VCaP (cell line): ENCODE data around the gene SMIM36.

Source experiments
- H3K27ac ChIP-seq: fragments of 450-650 bp; 2 replicates; pipeline ENCODE4 v1.5.1; 2017
- TF ChIP-seq, protein P1 (sequence below): fragments of 450-650 bp; conservative IDR thresholded peaks from 2 replicates; pipeline ENCODE4 v1.5.1; 2017; ENCODE audit warnings: mild to moderate bottlenecking, moderate library complexity

Gene SMIM36

DNA sequence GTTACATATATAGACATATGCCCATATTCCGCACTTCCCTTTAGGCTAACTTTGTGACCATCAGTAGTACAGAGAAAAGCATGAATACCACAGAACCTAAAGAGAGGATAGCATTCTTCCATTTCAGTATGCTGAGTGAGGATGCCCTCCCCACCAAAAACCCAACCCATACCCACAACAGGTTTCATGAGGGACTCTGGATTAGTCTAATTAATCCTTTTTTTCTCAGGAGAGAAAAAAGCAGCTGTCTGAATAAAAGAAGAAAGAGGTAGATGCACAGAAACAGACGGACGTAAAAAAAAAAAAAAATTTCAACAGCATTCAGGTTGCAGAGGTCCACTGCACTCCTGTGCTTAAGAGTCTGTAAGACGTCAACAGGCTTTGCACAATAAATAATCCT, 96.3 kb downstream of the SMIM36 start:
- H3K27ac ChIP-seq = no peak overlapping the region
- TF ChIP-seq, protein P1, sequence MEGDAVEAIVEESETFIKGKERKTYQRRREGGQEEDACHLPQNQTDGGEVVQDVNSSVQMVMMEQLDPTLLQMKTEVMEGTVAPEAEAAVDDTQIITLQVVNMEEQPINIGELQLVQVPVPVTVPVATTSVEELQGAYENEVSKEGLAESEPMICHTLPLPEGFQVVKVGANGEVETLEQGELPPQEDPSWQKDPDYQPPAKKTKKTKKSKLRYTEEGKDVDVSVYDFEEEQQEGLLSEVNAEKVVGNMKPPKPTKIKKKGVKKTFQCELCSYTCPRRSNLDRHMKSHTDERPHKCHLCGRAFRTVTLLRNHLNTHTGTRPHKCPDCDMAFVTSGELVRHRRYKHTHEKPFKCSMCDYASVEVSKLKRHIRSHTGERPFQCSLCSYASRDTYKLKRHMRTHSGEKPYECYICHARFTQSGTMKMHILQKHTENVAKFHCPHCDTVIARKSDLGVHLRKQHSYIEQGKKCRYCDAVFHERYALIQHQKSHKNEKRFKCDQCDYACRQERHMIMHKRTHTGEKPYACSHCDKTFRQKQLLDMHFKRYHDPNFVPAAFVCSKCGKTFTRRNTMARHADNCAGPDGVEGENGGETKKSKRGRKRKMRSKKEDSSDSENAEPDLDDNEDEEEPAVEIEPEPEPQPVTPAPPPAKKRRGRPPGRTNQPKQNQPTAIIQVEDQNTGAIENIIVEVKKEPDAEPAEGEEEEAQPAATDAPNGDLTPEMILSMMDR = no peak

DNA sequence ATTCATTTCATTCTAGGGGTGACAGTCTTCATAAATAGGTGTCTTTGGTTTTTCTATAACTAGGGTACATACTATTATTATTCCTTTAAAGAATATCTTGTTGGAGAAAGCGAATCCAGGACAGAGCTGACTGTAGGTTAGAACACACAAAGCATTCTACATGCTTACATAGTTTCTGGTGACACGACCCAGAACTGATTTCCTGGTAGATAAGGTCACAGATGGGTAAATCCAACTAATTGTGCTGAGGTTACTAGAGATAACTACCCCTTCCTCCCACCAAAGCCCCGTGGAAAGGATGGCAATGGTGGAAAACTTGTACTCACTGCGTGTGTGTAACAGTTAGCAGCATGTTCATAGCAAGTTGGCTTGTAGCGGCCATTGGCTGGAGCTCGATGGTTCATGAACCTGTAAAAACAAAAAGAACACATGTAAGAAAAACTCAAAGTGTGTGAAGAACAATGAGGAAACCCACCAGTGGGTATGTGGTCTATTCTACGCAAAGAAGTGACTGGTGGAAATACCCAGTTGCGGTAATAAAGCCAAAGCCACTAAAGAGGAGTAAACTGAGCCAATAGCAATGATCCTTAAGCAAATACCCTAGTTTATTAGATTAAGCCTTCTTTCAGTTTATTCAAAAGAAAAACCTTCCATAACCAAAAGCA, 97.3 kb downstream of the SMIM36 start:
- no peak overlapping the region for H3K27ac ChIP-seq
- TF ChIP-seq, protein P1 = no peak

DNA sequence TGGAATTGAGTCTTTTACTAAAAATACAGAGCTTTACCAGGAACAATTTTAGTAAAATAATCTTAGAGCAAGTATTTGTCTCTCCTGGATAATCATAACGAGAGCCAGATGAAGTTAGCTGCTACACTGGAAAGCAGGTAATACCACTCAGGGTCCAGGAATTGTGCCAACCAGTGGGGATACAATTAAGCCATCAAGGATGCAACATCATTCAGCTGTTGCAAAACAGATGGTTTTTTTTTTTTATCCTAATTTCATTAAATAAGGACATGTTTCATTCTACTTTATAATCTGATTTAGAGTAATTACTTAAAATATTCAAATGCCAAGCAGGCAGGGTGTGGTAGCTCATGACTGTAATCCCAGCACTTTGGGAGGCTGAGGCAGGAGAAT, 99.8 kb downstream of the SMIM36 start:
- TF ChIP-seq, protein P1 = no peak
- H3K27ac ChIP-seq = no peak overlapping the region

DNA sequence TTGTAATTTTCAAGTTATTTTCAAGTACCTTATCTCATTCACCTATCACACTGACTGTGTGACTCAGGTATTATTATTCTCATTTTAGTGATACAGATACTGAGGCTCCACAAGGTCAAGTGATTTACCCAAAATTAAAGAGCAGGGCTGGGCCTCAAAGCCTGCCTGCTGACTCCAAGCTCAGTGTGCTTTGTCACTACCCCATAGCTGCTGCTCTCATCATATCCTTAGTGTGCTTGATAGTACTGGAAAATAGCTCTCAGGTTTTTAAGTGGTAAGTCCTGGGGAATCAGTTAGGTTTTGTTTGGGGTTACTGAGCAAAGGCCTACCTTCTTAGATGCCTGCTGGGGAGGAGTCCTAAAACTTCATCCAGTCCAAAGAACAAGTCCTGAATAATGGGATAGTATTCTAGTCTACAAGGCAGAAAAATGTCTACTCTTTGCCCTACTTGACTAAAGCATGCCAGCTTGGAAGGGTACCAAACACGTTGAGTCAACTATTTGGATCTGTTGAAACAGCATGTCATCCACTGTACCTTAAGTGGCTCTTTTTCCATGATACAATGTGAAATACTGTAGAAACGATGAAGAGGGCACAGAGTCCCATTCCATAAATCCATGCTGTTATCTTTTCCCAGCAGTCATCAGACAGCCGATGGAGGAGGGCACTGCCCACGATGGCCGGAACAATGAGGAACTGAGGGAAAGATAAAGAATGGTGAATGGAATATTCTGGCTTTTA, 100.4 kb downstream of the SMIM36 start:
- TF ChIP-seq, protein P1 = no peak
- peak overlapping the region; percentile 68 for H3K27ac ChIP-seq

DNA sequence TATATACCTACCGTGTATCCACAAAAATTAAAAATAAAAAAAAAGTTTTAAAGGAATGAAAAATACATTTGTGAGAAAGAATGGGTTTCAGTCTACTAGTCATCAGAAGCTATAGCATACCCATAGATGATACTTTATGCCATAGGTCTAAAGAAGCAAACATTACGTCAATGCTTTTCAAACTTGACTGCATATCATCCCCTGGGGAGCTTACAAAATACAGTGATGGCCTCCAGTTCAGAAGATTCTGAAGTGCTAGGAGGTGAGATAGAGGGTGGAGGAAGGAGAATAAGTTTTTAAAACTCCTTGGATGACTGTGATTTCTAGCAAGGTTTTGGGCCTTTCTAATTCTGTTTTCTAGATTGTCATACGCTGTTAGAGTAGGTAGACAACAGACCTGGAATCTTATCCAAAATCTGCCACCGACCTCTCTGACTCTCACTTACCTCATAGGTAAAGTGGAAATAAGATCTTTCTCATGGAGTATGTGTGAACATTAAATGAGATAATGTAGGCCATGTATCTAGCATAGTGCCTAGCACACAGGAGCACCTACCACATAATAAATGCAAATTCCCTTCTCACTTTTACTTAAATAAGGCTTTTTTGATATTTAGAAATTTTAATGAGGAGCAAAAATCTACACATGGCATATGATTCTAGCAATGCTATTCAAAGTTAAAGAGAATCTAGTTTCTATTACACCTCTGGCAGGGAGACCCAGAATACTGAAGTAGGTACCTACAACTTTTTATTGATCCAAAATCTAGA, 102.0 kb downstream of the SMIM36 start:
- H3K27ac ChIP-seq = peak overlapping the region; percentile 68
- TF ChIP-seq, protein P1 = no peak

DNA sequence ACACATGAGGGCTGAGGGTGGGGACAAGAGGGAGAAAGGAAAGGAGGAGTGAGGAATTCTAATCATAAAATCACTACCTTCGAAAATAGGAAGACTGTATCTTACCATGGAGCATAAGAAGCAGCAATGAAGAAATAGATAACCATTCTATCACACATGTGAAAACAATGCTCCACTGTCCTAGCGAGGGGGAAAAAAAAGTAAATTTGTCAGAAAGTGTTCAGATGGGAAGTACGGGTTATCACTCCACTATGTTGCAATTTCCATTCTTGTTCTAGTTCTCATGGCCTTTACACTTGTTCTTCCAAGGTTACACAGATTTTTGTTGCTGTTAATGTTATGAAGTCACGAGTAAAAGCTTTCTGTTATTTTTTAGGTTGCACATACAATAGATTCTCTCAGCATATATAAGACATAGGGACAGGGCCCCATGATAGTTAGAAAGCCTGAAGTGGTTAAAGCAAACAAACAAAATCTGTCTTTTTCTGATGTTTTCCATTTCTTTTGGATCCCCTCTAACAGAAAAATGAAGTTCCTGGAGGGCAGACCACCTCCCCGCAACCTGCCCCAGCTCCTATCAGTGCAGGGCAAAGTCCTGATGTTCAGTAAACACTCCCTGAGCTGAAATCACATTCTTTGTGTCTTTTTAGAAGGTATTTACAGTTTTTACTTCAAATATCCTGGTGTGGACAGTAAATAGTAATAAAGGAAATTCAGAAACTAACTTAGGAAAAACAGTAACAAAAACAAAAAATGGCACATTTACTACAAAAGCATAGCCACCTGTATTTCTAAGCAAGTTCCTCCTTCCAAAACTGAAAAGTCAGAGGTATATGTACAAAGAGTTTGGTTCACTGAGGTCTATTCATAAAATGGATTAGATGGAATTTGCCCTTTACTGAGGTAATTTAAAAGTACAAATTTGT, 103.3 kb downstream of the SMIM36 start:
- H3K27ac ChIP-seq = no peak overlapping the region; the same call in 1 of the 2 replicates
- TF ChIP-seq, protein P1 = no peak
